ENCODE results near the gene ZNF835. TPM values are rescaled to one million over a fixed set of nuclear protein-coding genes. Genes with fewer than 3 reads are reported as not detected.
"Not testable (repeated sequence)": the region's sequence is repeated elsewhere in the genome, so short reads cannot be mapped to it uniquely, and the experiment has no call there.

Gene ZNF835
- 0.40 and 1.3 TPM in 2 replicates for total RNA-seq (2014; rRNA removed; shearing (Covaris generic))

DNA sequence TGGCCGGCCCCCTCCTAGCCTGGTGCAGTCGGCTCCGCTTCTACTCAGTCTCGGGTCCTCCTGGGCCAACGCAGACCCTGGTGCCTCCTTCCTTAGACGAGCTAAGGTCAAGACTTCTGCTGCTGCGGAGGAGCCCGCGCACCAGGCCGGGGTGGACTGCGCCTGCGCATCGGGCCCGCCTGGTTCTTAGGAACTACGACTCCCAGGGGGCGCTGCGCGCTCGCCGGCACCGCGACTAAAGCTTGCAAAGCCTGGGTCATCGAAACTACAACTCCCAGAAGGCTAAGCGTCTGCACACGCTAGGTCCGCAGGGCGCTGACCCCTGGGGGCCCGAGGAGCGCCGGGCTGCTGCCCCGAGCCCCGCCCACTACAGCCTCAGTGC lies at the start of gene ZNF835:
ZNF835 (minus strand) TSS at position 145 of the 382 bp plus-strand sequence. CDS start 6,559 bp downstream, outside the sequence.
- peak; percentile 79 for DNase-seq (ENCODE audit: low read depth)

DNA sequence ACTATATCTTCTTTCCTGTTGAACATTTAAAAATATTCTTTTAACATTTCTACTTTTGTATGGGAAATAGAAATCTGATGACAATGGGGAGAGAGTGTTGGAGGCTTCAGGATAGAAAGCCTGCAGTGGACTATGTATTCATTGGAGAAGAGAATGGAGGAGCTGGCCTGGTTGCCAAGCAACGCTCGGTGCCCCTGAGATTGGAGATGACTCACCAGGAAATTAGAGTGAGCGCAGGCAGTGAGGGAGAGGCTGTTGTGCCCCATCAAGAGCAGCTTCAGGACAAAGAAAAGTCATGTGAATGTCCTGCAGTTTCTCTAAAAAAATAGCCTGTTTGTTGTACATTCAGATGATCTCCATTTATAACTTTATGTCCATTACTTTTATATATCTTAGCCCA lies 48.7 kb upstream of the ZNF835 start:
- DNase-seq (ENCODE audit: low read depth), result peak; percentile 73

DNA sequence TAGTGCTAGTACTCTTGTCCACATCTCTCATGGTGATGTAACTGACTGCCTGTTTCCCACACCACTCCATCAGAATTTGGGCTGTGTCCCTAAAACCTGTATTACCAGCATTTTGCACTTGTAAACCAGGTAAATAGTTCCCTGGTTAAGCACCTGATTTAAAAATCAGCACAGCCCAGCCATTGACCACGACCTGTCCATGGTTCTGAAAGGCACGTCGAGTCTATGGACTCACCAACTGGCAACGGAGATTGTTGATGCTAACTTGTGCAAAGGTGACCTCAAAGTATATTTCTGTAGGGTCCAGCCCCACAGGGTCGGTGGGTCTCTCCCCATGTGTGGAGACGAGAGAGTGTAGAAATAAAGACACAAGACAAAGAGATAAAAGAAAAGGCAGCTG lies 46.7 kb upstream of the ZNF835 start:
- DNase-seq (ENCODE audit: low read depth), result no peak

DNA sequence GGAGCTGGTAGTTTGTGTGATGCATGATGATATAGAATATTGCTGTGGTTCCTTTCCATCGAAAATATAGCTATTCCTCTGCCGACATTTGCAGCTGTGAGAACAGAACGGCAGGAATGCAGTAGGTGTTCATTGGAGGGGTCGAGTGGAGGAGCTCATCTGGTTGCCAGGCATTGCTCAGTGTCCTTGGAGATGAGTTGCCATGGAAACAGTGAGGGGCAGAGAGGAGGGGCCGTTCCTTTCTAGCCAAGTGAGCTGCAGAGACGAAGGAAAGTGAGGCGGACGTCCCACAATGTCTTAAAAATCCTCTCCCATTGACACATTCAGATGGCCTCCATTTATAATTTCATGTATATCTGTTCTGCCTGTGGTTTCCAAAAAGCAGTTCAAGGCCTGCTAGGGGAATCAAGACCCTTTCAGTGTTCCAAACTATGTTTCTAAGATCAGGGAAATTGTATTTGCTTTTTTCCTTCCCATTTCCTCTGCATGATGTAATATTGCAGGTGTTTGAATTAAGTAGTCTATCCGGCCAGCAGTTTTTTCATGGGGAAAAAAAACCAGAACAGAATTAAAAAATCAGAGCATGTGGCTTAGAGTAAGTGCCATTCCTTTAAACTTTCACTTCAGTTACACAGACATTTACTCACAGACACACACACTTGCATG lies 41.2 kb upstream of the ZNF835 start:
- DNase-seq (ENCODE audit: low read depth), result no peak

DNA sequence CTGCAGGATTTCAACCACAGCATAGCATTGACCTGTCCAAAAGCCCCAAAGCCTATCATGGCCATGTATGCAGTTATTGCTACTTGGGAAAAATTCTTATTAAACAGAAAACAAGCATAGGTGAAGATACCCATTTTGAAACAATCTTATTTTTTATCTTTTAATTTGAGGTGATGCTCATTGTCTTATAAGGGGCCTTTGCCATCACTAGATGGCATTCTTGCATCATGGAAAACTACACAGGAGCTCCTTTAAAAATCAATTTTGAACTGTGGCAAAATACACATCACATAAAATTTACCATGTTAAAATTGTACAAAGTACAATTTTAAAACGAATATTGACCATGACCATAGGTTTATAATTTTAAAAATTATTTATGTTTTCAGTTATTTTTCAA lies 38.9 kb upstream of the ZNF835 start:
- no peak for DNase-seq (ENCODE audit: low read depth)

DNA sequence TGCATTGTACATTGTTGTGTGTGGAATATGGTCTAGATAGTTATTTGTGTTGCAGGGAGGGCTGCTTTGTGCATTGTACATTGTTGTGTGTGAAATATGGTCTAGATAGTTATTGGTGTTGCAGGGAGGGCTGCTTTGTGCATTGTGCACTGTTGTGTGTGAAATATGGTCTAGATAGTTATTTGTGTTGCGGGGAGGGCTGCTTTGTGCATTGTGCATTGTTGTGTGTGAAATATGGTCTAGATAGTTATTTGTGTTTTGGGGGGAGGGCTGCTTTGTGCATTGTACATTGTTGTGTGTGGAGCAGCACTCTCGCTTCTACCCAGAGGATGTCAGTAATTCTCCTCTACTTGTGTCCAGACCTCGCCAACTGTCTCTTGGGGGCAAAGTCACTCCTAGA lies 36.3 kb upstream of the ZNF835 start:
- DNase-seq (ENCODE audit: low read depth), result no peak

DNA sequence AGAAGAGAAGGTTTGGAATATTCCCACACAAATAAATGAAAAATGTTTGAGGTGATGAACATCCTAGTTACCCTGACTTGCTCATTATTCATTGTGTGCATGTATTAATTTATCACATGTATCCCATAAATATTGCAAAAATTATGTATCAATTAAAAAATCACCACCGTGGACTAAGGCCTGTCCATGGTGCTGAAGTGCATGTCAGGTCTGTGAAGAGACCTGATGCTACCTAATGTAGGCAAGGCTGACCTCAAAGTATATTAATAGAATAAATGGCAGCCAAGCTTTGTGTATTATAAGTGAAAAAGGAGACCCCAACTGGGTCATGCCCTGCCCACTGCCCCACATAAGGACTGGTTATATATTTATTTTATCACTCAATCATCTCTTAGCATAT lies 34.4 kb upstream of the ZNF835 start:
- no peak for DNase-seq (ENCODE audit: low read depth)

DNA sequence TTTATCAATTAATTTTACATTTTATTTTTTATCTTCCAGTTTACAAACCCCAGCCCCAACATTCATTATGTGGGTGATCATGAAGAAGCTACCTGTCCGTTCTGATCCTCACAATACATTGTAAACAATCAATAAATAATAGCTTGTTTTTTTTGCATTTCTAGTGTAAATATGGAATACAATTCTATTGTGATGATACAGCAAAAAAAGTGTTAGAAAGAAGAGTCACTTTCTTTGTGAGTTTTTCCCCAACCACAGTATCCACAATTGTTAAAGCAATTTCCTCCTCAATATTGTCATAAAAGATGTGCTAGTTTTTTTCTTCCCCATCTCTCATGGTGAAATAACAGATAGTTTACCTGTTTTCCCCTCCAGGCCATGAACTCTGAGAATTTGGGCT lies 30.3 kb upstream of the ZNF835 start:
- no peak for DNase-seq (ENCODE audit: low read depth)

DNA sequence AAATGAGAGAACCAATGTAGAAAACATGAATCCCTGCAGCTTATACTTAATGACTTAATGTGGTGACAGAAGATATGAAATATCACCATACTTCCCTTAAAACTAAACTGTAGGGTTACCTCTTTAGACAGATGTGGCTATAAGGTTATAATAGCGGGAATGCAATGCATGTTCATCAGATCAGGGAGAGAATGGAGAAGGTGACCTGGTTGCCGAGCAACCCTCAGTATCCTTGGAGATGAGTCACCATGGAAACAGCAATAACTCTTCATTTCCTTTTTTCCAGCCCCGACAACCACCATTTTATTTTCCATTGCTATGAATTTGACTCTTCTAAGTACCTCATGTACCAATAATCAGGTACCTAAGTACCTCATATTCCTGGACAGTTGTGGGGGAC lies 28.0 kb upstream of the ZNF835 start:
- no peak for DNase-seq (ENCODE audit: low read depth)

DNA sequence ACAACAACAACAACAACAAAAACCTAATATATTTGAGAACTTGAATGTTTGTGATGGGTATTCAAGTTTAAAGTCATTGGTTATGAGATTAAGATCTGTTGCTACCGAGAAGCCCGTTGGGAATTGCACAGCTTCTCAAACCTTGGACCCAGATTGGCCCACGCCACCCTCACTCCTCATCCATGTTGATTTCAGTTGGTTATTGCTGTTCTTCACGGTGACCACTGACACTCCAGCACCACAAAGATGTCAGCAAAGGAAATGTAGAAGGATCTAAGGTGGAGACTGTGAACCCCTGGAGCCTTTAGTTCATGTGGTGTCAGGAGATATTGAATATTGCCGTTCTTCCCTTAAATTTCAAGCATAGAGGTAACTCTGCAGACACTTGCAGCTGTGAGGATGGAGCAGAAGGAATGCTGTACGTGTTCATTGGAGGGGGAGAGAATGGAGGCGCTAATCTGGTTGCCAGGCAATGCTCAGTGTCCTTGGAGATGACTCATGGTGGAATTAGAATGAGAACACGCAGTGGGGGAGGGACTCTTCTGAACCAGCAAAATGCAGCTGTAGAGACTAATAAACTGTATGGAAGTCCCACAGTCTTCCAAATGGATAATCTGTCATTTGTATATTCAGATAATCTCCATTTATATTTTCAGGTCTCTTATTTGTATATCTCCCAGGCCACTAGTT lies 20.8 kb upstream of the ZNF835 start:
- peak; percentile 41 for DNase-seq (ENCODE audit: low read depth)

DNA sequence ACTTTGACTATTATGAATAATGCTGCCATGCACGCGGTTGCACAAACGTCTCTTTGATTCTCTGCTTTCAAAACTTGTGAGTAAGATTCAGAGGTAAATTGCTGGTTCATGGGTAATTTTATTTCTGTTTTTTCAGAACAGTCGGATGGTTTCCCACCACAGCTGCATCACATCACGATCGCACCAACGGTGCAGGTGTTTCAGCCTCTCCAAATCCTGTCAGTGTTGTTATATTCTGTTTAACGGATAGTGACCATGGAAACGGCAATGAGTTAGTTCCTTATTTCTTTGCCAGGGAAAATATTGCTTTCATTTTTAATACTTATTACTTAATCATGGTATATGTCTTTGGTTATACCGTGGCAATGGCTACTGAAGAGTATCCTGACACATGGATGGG lies 19.1 kb upstream of the ZNF835 start:
- no peak for DNase-seq (ENCODE audit: low read depth)

DNA sequence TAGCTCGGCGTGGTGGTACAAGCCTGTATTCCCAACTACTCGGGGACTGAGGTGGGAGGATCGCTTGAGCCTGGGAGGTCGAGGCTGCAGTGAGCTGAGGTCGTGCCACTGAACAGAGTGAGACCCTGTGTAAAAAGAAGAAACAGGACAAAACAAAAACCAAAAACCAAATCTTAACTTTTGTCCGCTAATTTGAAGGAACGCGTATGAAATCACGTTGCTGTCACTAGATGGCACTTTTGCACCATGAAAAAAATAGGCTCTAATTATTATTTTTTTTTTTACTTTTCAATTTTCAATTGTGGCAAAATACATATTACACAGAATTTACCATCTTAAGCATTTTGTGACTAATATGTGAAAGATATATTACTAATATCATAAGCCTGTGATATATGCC lies 17.6 kb upstream of the ZNF835 start:
- DNase-seq (ENCODE audit: low read depth), result no peak

DNA sequence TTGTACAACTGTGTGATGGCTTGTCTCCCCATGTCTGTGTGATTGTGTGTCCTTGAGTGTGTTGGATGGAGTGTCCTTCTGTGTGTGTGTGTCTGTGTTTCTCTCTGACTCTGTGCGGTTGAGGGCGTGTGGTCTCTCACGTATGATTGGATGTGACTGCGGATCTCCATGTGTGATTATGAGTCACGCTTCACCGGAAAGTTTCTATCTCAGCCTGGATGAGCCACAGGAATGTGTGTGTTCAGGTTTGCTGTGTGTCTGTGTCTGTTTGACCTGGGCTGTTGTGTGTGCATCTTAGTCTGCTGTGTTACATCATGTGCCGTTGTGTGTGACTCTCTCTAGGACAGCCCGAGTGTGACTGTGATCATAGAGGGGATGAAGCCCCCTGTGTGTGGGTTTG lies 15.5 kb upstream of the ZNF835 start:
- peak; percentile 41 for DNase-seq (ENCODE audit: low read depth)

DNA sequence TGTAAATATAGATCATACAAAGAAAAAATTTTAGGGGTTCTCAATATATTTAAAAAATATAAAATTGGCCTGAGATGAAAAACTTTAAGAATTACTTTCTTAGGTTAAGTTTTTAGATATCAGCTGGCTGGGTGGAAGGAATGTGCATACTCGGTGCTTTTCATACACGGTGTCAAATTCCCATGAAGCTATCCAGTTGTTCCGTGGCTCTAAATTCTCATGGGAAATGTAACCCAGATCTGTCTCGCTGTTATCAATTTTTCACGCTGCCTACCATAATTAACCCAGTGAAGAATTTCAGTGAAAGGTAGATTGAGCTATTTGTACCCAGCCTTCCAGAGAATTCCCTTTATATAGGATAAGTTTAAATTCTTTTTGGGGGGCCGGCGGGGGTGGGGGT lies 11.6 kb upstream of the ZNF835 start:
- DNase-seq (ENCODE audit: low read depth), result no peak

DNA sequence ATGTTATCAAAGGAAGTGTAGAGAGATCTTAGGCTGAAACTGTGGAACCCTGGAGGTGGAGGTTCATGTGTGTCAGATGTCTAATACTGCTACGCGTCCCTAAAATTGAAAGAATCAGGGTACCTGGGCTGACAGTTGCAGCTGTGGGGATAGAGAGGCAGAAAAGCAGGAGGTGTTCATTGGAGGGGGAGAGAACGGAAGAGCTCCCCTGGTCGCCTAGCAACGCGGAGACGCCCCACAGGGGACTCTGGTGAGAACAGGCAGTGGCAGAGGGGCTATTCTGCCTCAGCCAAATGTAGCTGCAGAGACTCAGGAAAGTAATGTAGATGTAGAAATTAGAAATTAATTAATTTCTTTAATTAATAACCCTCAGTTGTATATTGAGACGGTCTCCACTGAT lies 10.1 kb upstream of the ZNF835 start:
- no peak for DNase-seq (ENCODE audit: low read depth)

DNA sequence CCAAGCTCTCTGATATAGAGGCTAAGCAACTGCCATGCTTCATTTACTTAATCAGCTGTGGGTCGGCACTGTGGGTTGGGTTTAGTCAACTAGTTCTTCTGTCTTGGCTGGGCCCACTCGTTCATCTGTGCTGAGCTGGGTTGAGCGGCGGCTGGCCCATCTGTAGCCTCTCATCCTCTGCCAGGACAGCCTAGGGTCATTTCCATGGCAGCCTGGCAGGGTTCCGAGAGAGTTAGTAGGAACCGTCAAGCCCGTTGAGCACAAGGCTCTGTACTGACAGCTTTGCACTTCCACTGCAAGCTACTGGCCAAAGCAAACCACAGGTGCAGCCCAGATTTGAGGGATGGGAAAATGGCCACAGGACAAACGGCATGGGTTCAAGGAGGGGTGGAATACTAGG lies 6.6 kb upstream of the ZNF835 start:
- DNase-seq (ENCODE audit: low read depth), result no peak

DNA sequence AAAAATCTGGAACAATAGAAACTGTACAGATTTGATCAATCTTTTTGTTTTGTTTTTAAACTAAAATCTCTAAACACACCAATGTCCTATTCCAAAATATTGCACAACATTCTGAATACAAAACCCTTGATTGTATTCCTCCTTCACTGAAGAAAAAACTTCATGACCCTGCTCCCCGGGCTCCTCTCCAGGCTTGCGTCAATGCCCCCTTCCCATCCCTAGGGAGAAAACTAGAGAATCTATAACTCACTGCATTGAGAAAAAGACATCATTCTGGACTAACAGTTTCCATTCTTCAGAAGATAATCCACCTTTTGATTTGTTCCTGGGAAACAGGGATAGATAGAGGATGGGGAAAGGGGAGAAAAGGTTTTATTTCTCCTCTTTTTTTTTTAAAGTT lies 1.1 kb upstream of the ZNF835 start:
- not testable (repeated sequence) for DNase-seq (ENCODE audit: low read depth)

DNA sequence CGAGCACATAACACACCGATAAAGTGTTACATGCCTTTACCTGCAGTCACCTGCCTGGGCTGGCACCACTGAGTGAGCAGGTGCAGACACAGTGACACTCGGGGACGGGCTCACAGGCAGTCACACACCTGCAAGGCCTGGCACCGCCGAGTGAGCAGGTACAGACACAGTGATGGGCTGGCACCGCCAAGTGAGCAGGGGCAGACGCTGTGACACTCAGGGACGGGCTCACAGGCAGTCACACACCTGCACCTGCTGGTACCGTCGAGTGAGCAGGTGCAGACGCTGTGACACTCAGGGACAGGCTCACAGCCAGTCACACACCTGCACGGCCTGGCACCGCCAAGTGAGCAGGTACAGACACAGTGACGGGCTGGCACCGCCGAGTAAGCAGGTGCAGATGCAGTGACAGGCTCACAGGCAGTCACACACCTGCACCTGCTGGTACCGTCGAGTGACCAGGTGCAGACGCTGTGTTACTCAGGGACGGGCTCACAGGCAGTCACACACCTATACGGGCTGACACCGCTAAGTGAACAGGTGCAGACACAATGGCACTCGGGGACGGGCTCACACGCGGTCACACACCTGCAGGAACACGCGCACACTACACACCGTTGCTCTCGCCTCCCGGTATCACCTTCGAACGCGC lies 470 bp downstream of the ZNF835 start:
- no peak for DNase-seq (ENCODE audit: low read depth)

DNA sequence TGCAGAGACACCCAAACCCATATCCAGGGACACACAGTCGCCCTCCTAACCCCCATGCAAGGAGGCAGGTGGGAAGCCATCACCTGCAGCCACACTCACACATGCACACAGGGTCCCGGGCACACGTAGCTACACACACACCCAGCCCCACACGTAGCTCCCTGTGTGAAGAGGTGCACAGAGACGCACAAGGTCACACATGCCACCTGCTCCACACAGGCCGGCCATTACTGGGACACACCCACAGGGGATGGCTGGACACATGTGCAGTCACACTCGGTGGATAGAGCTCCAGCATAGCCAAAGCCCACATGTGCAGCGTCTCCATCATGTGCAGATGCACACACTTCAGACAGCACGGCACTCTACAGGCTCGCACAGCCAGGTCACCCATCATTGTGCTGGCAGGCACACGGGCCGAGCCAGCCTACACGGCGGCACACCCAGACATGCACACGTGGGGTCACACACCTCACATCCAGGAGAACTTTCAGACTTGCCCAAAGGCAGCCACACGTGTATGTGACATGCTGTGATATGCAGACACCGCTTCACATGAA lies 1.1 kb downstream of the ZNF835 start:
- no peak for DNase-seq (ENCODE audit: low read depth)

DNA sequence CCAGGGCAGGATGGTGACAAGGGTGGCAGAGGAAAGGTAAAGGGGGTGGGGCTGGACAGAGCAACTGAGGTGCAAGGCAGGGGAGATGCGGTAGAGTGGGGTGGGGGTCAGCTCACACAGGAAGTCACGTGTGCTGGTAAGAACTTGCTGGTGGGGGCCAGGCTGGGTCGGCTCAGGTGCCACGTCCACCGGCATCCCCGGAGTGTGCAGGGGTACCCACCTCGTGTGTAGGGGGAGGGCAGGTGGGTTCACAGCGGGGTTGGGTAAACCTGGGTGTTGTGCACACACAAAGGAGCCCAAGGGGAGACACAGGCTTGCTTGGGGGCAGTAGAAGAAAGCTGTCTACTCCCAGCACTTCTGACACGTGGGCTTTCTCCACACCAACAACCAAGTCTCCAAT lies 2.9 kb downstream of the ZNF835 start:
- no peak for DNase-seq (ENCODE audit: low read depth)

DNA sequence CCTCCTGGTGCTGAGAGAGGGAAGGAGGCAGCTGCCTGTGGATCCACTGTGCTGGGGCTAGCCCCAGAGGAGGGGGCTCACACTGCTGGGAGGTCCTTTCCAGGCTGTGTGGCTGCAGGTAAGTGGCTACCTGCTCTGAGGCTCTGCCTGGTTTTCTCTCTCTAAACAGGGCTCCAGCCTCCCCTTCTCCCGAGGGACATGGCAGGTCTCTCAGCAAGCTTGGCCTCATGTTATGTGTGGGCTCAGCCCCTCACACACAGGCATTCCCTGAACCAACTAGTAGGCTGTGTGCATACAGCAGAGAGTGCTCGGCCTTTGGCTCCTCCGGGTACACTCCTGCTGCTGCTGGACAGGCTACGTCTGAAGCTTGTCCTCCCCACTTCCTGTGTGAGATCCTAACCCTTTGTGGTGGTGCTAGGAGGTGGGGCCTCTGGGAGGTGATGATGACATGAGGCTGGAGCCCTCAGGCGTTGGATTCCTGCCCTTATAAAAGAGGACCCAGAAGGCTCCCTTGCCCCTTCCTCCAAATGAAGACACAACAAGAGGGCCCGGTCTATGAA lies 4.2 kb downstream of the ZNF835 start:
- DNase-seq (ENCODE audit: low read depth), result no peak

DNA sequence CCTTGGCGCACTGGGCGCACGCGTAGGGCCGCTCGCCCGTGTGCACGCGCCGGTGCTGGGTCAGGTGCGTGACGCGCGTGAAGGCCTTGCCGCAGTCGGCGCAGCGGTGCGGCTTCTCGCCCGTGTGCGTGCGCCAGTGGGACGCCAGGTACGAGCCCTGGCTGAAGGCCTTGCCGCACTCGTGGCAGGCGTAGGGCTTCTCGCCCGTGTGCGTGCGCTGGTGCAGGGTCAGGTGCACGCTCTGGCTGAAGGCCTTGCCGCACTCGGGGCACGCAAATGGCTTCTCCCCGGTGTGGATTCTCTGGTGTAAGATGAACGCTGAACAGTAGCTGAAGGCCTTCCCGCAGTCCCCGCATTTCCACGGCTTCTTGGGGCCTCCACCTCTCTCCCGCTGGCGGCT lies 7.0 kb downstream of the ZNF835 start:
- no peak for DNase-seq (ENCODE audit: low read depth)

All from Daoy (cell line).